Activated CD4-positive, alpha-beta T cell treated with anti-CD3 and anti-CD28 coated beads, Interleukin-2, amount 50 U/mL, for 48 hours (primary cell): ENCODE results near the gene LIMCH1.
"Not testable (repeated sequence)": the region's sequence is repeated elsewhere in the genome, so short reads cannot be mapped to it uniquely, and the experiment has no call there.

Experiments used
- DNase-seq, 2 experiments: peaks; one replicate each; pipeline ENCODE4 v3.0.0-alpha.2; 2020

The LIMCH1 gene

GRCh38 chr4:41651150-41651549 lies 113.2 kb downstream of the LIMCH1 start:
- DNase-seq: not testable (repeated sequence)

GRCh38 chr4:41652971-41653370 lies 115.0 kb downstream of the LIMCH1 start:
- no peak for DNase-seq

DNA sequence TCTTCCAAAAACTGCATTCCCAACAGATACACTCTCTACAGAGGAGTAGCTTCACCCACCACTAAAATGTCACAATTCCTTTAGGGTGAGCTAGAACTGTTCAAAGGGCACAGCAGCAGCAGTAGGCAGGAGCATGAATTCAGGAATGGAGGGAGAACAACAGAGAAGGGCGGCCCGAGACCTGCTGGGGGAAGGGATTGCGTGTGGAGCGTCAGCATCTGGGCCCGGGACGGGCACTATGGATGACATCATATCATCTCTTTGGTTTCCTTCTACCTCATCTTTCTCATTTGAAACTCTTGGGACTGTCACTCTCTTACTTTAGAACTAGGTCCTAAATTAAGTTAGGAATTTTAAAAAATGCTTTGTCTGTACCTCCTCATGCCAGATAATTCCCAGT lies 115.6 kb downstream of the LIMCH1 start:
- DNase-seq: no peak

- DNase-seq: no peak
Measured at GRCh38 chr4:41655177-41655576, 117.2 kb downstream of the LIMCH1 start.

DNA sequence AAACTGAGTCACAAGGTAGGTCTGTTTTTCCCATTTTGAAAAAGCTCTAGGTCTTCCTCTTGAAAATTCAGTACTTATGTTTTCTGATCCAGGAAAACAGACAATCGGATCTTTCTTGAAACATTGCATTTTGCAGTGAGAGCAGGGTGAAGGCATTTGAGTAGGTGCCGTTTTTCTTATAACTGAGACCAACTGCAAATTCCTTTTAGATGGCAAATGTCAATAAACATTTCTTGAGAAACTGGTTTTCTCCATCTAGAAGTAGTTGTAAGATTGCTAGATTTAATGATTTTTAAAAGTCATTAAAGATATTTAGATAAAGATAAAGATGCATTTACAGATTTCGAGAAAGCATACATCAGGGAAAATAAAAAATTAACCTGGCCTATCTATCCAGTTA lies 118.1 kb downstream of the LIMCH1 start:
- DNase-seq: no peak

DNA sequence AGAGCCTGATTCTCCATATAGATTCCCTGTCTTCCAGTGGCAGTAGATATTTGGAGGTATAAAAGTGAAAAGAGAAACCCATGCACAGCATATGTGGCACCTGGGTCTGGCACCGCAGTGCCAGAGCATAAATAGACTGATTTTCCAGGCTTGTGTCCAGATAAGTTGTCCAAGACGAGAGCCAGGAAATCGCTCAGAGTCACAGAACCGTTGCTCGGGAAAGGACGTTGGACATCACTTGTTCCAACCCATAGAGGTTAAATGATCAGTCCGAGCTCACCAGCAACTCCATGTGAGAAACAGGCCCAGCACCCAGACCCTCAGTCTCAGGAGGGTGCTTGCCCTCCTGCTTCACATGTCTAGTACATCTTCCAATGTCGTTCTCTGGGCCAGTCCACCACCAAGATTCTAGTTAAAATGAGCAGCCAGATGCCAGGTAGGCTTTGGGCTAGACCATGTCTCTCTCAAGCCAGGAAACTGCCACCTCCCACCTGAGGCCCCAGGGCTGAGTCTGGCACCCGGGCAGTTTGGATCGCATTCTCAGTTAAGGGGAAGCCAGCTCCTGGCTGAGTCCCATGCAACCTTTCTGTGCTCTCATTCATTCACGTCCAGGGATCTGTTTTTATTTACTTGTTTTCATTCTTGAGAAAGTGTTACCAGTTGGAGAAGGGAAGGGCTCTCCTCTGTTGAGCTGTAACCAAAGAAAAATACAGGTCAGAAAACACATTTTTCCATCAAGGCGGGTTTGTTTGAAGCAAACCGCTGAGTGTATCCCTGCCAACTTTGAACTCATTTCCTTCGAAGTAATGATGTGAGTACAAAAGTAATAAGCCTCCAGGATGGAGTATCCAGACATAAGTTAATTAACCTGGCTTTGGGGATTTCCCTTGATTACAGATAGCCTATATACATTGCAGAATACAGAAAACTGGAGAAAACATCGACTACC lies 118.9 kb downstream of the LIMCH1 start:
- no peak for DNase-seq

DNA sequence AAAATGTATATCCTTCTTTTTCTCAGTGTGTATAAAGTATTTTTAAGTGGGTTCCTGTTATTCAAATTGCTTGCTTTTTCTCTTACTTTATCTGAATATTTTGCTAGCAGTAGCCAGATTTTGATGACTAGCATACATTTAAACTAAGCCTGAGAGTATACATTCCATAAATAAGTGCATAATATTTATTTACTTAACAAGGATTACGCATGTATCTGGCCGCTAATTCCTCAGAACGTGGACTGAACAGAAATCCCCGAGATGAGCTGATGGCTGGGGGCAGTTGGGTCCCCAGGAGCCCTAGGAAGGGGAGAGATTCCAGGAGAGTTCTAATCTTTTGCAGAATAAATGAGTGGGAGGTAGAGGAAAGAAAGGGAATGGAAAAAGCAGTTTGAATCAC lies 119.6 kb downstream of the LIMCH1 start:
- DNase-seq: no peak

- DNase-seq: no peak
Measured at GRCh38 chr4:41658163-41658562, 120.2 kb downstream of the LIMCH1 start.

DNA sequence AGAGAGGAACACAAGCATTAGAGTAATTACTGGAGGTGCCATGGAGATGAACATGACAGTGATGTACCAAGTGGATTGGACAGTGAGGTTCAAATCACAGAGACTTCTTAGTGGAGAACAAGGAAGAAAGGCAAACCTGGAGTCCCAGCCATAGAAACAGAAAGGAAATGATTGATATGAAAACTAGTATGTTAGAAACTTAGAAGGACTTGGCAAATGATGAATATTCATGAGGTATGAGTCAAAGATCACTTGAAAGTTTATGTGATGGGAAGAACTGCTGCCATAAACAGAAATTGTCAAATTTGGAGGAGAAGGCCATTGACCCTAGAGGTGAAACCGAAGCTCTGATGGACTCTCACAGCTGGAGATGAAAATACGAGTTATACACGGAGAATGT lies 122.4 kb downstream of the LIMCH1 start:
- no peak for DNase-seq

GRCh38 chr4:41661442-41662076 lies 123.6 kb downstream of the LIMCH1 start:
- DNase-seq: peak; percentile 51 to 56

- DNase-seq: no peak
Measured at GRCh38 chr4:41665636-41666207, 127.8 kb downstream of the LIMCH1 start.

DNA sequence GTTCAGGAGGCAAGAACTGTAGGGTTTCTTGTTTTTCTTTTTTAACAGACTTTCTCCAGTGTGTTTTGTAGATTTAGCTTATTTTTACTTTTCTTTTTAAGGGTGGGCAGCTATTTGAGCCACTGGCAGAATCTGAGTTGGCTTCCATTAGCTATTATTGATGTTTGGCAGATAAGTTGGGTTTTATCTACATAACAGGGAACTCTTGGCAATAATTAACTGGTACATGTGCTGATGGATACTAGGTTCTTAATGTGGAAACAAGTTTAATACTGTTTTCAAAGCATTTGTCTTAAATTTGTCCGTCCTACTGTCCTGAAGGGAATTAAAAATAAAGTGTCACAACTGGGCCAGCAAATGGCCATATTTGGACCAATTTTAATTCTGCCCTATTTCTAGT lies 130.1 kb downstream of the LIMCH1 start:
- no peak for DNase-seq

GRCh38 chr4:41670530-41670929 lies 132.6 kb downstream of the LIMCH1 start:
- no peak for DNase-seq

GRCh38 chr4:41670982-41671381 lies 133.0 kb downstream of the LIMCH1 start:
- DNase-seq: no peak

GRCh38 chr4:41678086-41678816 lies 140.3 kb downstream of the LIMCH1 start:
- DNase-seq: no peak

- no peak for DNase-seq
Measured at GRCh38 chr4:41678951-41679350, 141.0 kb downstream of the LIMCH1 start.

GRCh38 chr4:41679991-41680390 lies 142.0 kb downstream of the LIMCH1 start:
- no peak for DNase-seq

DNA sequence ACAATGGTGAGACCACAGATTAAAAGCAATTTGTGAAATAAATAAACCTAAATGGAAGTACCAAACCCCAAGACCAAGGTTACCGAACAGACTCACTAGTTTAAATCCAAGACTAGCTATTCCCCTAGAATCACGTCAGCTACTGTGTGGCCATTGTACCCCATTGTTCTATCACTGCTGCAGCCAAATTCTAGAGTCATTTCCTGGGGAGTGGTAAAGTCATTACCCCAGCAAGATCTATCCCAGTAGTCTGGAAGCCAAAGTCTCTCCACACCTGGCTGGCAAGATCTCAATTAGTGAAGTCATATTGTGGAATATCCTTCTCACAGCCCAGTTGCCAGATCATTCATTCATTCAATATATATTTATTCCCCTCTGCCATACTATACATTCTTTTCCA lies 143.1 kb downstream of the LIMCH1 start:
- DNase-seq: no peak

- DNase-seq: no peak
Measured at GRCh38 chr4:41683326-41683725, 145.4 kb downstream of the LIMCH1 start.

DNA sequence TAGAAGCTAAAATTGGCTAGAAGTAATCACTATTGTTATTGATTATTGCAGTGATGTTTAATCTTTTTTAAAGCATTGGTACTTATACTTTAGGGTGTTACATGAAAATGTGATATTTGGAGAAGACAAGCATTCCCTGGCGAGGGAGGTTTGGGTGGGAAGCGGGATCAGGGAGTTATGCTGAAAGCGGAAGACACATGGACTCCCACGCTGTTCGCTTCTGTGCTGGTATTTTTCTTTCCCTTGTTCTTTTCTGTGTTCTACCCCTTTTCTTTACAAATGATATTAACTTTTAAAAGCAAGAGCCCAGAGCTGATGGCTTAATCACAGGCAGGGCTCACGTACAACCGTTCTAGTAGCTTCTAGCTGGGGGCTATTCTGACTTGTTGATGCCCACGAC lies 148.9 kb downstream of the LIMCH1 start:
- DNase-seq: no peak

GRCh38 chr4:41687971-41688370 lies 150.0 kb downstream of the LIMCH1 start:
- no peak for DNase-seq

GRCh38 chr4:41692717-41693345 lies 154.9 kb downstream of the LIMCH1 start:
- peak; percentile 27 to 44 for DNase-seq

DNA sequence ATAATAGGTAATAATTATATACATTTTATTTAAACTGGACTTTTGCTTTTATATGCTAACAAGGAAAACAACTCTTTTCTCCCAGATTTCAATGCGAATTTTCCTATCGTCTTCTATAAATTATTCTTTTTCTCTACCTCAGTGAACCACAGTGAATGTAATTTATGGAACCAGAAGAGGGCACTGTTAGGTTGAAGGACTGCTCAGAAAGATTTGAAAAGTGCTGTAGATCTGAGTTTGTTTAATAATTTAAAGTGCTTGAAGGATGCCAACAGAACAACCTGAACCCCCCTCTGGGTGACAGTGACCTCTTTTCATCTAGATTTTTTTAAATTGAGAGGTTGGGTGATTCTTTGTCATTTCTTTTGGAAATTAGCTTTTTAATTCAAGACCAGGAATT lies 155.7 kb downstream of the LIMCH1 start:
- no peak for DNase-seq
